ENCODE measurements around the gene MEP1A.
"Not testable (repeated sequence)": the region's sequence is repeated elsewhere in the genome, so short reads cannot be mapped to it uniquely, and the experiment has no call there.

Gene MEP1A

GRCh38 chr6:46799657-46800056, 6.5 kb downstream of the MEP1A start:
- Histone ChIP-seq H3K9me3 (ENCODE audit: control insufficient read depth in 1 of 2, low read length in 2 of 2) (no peaks in the 10 kb centered on the region), H3K27ac (ENCODE audit: low read length) (no peak overlapping the region), H3K27me3 (ENCODE audit: low read depth, low read length) (no peaks in the 10 kb centered on the region), H3K36me3 (ENCODE audit: control insufficient read depth in 1 of 2, insufficient read depth in 2 of 2, low read length in 2 of 2) (no peaks in the 10 kb centered on the region), H3K4me3 (ENCODE audit: low read depth in 1 of 2, low read length in 2 of 2) (no peak overlapping the region), H3K4me1 (ENCODE audit: control insufficient read depth in 1 of 2, insufficient read depth in 2 of 2, low read length in 2 of 2) (no peaks in the 10 kb centered on the region)

- H3K27me3 ChIP-seq (ENCODE audit: low read depth, low read length): no peaks in the 10 kb centered on the region
- H3K9me3 ChIP-seq (ENCODE audit: control insufficient read depth in 1 of 2, low read length in 2 of 2): no peaks in the 10 kb centered on the region
- H3K27ac ChIP-seq (ENCODE audit: low read length): no peak overlapping the region
- H3K4me3 ChIP-seq (ENCODE audit: low read depth in 1 of 2, low read length in 2 of 2): no peak overlapping the region
- no peaks in the 10 kb centered on the region for H3K36me3 ChIP-seq (ENCODE audit: control insufficient read depth in 1 of 2, insufficient read depth in 2 of 2, low read length in 2 of 2)
- H3K4me1 ChIP-seq (ENCODE audit: control insufficient read depth in 1 of 2, insufficient read depth in 2 of 2, low read length in 2 of 2): no peaks in the 10 kb centered on the region
Measured at GRCh38 chr6:46808806-46809205, 15.6 kb downstream of the MEP1A start.

- H3K27ac ChIP-seq (ENCODE audit: low read length): no peak overlapping the region
- no peak overlapping the region for H3K4me3 ChIP-seq (ENCODE audit: low read depth in 1 of 2, low read length in 2 of 2)
- no peaks in the 10 kb centered on the region for H3K36me3 ChIP-seq (ENCODE audit: control insufficient read depth in 1 of 2, insufficient read depth in 2 of 2, low read length in 2 of 2)
Measured at GRCh38 chr6:46815130-46815529, 21.9 kb downstream of the MEP1A start.

GRCh38 chr6:46816626-46817025, 23.4 kb downstream of the MEP1A start:
- no peaks in the 10 kb centered on the region for H3K4me1 ChIP-seq (ENCODE audit: control insufficient read depth in 1 of 2, insufficient read depth in 2 of 2, low read length in 2 of 2)
- H3K27ac ChIP-seq (ENCODE audit: low read length): no peak overlapping the region
- no peaks in the 10 kb centered on the region for H3K36me3 ChIP-seq (ENCODE audit: control insufficient read depth in 1 of 2, insufficient read depth in 2 of 2, low read length in 2 of 2)
- no peak overlapping the region for H3K4me3 ChIP-seq (ENCODE audit: low read depth in 1 of 2, low read length in 2 of 2)
- H3K9me3 ChIP-seq (ENCODE audit: control insufficient read depth in 1 of 2, low read length in 2 of 2): no peaks in the 10 kb centered on the region
- no peaks in the 10 kb centered on the region for H3K27me3 ChIP-seq (ENCODE audit: low read depth, low read length)

More at GRCh38 chr6:46815130-46815529, 21.9 kb downstream of the MEP1A start:
- Histone ChIP-seq H3K4me1 (ENCODE audit: control insufficient read depth in 1 of 2, insufficient read depth in 2 of 2, low read length in 2 of 2) (no peaks in the 10 kb centered on the region), H3K9me3 (ENCODE audit: control insufficient read depth in 1 of 2, low read length in 2 of 2) (no peaks in the 10 kb centered on the region), H3K27me3 (ENCODE audit: low read depth, low read length) (no peaks in the 10 kb centered on the region)

- H3K27ac ChIP-seq (ENCODE audit: low read length): no peak overlapping the region
- H3K27me3 ChIP-seq (ENCODE audit: low read depth, low read length): no peaks in the 10 kb centered on the region
- no peaks in the 10 kb centered on the region for H3K9me3 ChIP-seq (ENCODE audit: control insufficient read depth in 1 of 2, low read length in 2 of 2)
- H3K4me3 ChIP-seq (ENCODE audit: low read depth in 1 of 2, low read length in 2 of 2): no peak overlapping the region
- H3K36me3 ChIP-seq (ENCODE audit: control insufficient read depth in 1 of 2, insufficient read depth in 2 of 2, low read length in 2 of 2): no peaks in the 10 kb centered on the region
- no peaks in the 10 kb centered on the region for H3K4me1 ChIP-seq (ENCODE audit: control insufficient read depth in 1 of 2, insufficient read depth in 2 of 2, low read length in 2 of 2)
Measured at GRCh38 chr6:46819561-46819960, 26.4 kb downstream of the MEP1A start.

DNA sequence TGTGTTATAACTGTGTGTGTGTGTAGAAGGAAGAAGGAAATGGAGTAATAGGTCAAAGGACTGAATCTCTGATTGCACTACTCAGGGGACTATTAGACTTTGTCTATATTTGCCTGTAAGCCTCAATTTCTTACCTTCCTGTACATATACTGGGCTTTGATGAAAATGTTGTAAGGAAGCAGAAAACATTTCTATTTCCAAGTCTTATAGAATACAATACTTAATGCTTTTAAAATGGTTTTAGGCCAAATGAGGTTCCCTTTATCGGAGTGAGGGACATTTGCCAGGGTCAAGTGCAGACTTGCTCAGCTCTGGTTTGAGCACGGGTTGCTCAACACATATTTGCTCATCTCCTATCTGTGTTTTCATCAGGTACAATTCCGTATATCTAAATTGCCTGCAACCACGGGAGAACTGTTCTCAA, 28.3 kb downstream of the MEP1A start:
- no peaks in the 10 kb centered on the region for H3K9me3 ChIP-seq (ENCODE audit: control insufficient read depth in 1 of 2, low read length in 2 of 2)
- no peaks in the 10 kb centered on the region for H3K4me1 ChIP-seq (ENCODE audit: control insufficient read depth in 1 of 2, insufficient read depth in 2 of 2, low read length in 2 of 2)
- no peaks in the 10 kb centered on the region for H3K27me3 ChIP-seq (ENCODE audit: low read depth, low read length)
- no peak overlapping the region for H3K27ac ChIP-seq (ENCODE audit: low read length)
- H3K36me3 ChIP-seq (ENCODE audit: control insufficient read depth in 1 of 2, insufficient read depth in 2 of 2, low read length in 2 of 2): no peaks in the 10 kb centered on the region
- no peak overlapping the region for H3K4me3 ChIP-seq (ENCODE audit: low read depth in 1 of 2, low read length in 2 of 2)

DNA sequence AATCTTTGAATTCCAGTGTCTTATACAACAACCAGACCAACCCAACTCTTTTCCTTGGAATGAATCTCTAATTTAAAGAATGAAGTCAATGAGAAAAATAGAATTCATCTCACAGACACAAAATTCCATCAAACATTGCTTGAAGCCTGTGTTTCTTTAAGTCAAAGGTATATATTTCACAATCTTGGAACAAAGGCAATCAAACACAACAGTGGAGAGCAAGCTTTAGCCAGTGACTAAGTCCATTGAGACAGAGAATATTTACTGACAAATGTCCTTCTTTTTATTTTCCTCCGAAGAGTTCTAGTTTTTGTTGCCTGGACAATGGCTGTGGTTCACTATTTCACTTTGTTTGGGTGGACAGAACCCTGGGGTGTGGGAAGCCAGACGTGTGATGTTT, 35.8 kb downstream of the MEP1A start:
- Histone ChIP-seq H3K27me3 (ENCODE audit: low read depth, low read length) (no peaks in the 10 kb centered on the region), H3K27ac (ENCODE audit: low read length) (no peak overlapping the region), H3K9me3 (ENCODE audit: control insufficient read depth in 1 of 2, low read length in 2 of 2) (no peaks in the 10 kb centered on the region), H3K4me1 (ENCODE audit: control insufficient read depth in 1 of 2, insufficient read depth in 2 of 2, low read length in 2 of 2) (no peaks in the 10 kb centered on the region), H3K36me3 (ENCODE audit: control insufficient read depth in 1 of 2, insufficient read depth in 2 of 2, low read length in 2 of 2) (no peaks in the 10 kb centered on the region), H3K4me3 (ENCODE audit: low read depth in 1 of 2, low read length in 2 of 2) (no peak overlapping the region)

DNA sequence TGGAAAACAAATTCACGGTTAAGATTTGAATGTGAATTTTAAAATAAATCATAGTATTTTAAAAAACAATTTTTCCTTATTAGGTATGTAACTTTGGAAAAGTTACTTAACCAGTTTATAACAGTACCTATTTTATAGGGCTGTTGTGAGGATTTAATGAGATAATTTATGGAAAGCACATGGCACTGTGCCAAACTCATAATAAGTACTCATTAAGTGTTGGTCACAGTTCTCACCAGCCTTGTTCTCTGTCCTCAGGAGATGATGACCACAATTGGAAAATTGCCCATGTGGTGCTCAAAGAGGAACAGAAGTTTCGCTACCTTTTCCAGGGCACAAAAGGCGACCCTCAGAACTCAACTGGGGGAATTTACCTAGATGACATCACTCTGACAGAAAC, 39.6 kb downstream of the MEP1A start:
- Histone ChIP-seq H3K9me3 (ENCODE audit: control insufficient read depth in 1 of 2, low read length in 2 of 2) (no peaks in the 10 kb centered on the region), H3K4me1 (ENCODE audit: control insufficient read depth in 1 of 2, insufficient read depth in 2 of 2, low read length in 2 of 2) (no peaks in the 10 kb centered on the region), H3K27me3 (ENCODE audit: low read depth, low read length) (no peaks in the 10 kb centered on the region), H3K36me3 (ENCODE audit: control insufficient read depth in 1 of 2, insufficient read depth in 2 of 2, low read length in 2 of 2) (no peaks in the 10 kb centered on the region), H3K4me3 (ENCODE audit: low read depth in 1 of 2, low read length in 2 of 2) (no peak overlapping the region), H3K27ac (ENCODE audit: low read length) (no peak overlapping the region)

- not testable (repeated sequence) for H3K27ac ChIP-seq (ENCODE audit: low read length)
Measured at GRCh38 chr6:46834257-46834916, 41.2 kb downstream of the MEP1A start.

GRCh38 chr6:46834991-46835390, 41.8 kb downstream of the MEP1A start:
- not testable (repeated sequence) for H3K27me3 ChIP-seq (ENCODE audit: low read depth, low read length); H3K4me1 ChIP-seq (ENCODE audit: control insufficient read depth in 1 of 2, insufficient read depth in 2 of 2, low read length in 2 of 2); H3K27ac ChIP-seq (ENCODE audit: low read length); H3K4me3 ChIP-seq (ENCODE audit: low read depth in 1 of 2, low read length in 2 of 2); H3K9me3 ChIP-seq (ENCODE audit: control insufficient read depth in 1 of 2, low read length in 2 of 2); H3K36me3 ChIP-seq (ENCODE audit: control insufficient read depth in 1 of 2, insufficient read depth in 2 of 2, low read length in 2 of 2)

More at GRCh38 chr6:46834257-46834916, 41.2 kb downstream of the MEP1A start:
- H3K27me3 ChIP-seq (ENCODE audit: low read depth, low read length); H3K4me1 ChIP-seq (ENCODE audit: control insufficient read depth in 1 of 2, insufficient read depth in 2 of 2, low read length in 2 of 2); H3K36me3 ChIP-seq (ENCODE audit: control insufficient read depth in 1 of 2, insufficient read depth in 2 of 2, low read length in 2 of 2); H3K9me3 ChIP-seq (ENCODE audit: control insufficient read depth in 1 of 2, low read length in 2 of 2); H3K4me3 ChIP-seq (ENCODE audit: low read depth in 1 of 2, low read length in 2 of 2): not testable (repeated sequence)

DNA sequence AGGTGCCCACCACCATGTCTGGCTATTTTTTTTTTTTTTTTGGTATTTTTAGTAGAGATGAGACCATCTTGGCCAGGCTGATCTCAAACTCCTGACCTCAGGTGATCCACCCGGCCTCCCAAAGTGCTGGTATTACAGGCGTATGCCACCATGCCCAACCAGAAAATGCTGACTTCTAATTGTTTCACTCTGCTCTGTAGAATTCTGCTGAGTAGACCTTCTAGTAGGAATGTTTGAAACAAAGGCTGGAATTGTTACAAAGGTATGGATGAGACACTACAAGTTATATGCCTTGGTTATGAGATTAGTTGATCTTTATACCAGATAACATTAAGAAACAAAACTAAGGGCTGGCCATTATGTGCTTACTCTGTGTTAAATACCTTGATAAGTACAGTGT, 44.8 kb downstream of the MEP1A start:
- peaks cover 0 to 9% of the 10 kb centered on the region in 2 donors for H3K9me3 ChIP-seq (ENCODE audit: control insufficient read depth in 1 of 2, low read length in 2 of 2)
- H3K4me3 ChIP-seq (ENCODE audit: low read depth in 1 of 2, low read length in 2 of 2): no peak overlapping the region
- H3K36me3 ChIP-seq (ENCODE audit: control insufficient read depth in 1 of 2, insufficient read depth in 2 of 2, low read length in 2 of 2): no peaks in the 10 kb centered on the region
- no peaks in the 10 kb centered on the region for H3K4me1 ChIP-seq (ENCODE audit: control insufficient read depth in 1 of 2, insufficient read depth in 2 of 2, low read length in 2 of 2)
- no peak overlapping the region for H3K27ac ChIP-seq (ENCODE audit: low read length)
- H3K27me3 ChIP-seq (ENCODE audit: low read depth, low read length): no peaks in the 10 kb centered on the region

DNA sequence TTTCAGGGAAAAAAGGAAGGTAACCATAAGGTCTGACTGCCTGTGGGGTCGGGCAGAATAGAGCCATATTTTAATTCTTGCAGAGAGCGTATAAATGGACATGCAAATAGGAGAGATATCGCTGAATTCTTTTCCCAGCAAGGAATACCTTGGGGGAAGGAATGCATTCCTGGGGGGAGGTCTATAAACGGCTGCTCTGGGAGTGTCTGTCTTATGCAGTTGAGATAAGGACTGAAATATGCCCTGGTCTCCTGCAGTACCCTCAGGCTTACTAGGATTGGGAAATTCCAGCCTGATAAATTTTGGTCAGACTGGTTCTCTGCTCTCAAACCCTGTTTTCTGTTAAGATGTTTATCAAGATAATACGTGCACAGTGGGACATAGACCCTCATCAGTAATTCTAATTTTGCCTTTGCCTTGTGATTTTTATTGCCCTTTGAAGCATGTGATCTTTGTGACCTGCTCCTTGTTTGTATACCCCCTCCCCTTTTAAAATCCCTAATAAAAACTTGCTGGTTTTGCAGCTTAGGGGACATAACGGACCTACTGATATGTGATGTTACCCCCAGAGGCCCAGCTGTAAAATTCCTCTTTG, 49.2 kb downstream of the MEP1A start:
- H3K36me3 ChIP-seq (ENCODE audit: control insufficient read depth in 1 of 2, insufficient read depth in 2 of 2, low read length in 2 of 2); H3K27me3 ChIP-seq (ENCODE audit: low read depth, low read length); H3K4me1 ChIP-seq (ENCODE audit: control insufficient read depth in 1 of 2, insufficient read depth in 2 of 2, low read length in 2 of 2); H3K27ac ChIP-seq (ENCODE audit: low read length); H3K9me3 ChIP-seq (ENCODE audit: control insufficient read depth in 1 of 2, low read length in 2 of 2); H3K4me3 ChIP-seq (ENCODE audit: low read depth in 1 of 2, low read length in 2 of 2): not testable (repeated sequence)

All from muscle layer of duodenum (tissue), 2 donors.